Stimulated activated CD8-positive, alpha-beta memory T cell treated with anti-CD3 and anti-CD28 coated beads, Interleukin-15, amount 100 ng/mL, for 24 hours (primary cell): ENCODE measurements around the gene AHCYL1.

Experiments used
- DNase-seq: peaks from one replicate; pipeline ENCODE4 v3.0.0-alpha.2; 2020; ENCODE audit warnings: low read depth

The AHCYL1 gene

DNA sequence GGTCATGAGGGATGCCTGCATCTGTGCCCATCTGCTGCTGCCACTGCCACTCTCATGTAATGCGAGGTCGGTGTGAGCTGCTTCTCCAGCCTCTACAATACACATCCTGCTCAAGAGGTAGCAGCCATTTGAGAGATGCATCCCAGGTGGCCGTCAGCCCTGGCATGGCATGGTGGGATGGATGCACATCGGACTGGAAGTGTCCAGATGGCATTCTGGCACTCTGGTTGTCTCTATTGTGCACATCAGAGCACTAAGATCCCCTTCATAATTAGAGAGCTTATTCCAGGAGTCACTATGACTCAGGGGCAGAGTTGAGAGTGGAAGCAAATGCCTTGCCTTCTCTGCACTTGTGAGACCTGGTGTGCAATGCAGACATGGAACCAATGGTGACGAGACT is 53.7 kb downstream of the AHCYL1 start:
- DNase-seq: no peak

DNA sequence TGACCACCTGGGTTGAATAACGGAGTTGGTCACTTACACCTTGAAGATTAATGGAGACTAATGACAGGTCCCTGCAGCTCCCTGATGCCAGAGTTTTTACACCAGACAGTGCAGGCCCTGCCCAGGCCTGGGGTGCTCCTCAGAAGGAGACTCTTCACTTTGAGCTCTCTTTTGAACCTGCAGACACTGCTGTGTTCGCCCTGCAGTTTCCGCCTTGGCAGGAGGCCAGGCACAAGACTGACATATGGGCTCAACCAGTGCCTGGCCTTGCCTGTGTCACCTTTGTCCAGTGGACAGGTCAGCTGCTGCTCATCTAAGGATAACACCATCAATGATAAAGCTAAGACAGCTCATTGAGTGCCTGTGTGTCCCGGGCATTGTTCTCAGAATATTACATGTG is 55.1 kb downstream of the AHCYL1 start:
- no peak for DNase-seq

DNA sequence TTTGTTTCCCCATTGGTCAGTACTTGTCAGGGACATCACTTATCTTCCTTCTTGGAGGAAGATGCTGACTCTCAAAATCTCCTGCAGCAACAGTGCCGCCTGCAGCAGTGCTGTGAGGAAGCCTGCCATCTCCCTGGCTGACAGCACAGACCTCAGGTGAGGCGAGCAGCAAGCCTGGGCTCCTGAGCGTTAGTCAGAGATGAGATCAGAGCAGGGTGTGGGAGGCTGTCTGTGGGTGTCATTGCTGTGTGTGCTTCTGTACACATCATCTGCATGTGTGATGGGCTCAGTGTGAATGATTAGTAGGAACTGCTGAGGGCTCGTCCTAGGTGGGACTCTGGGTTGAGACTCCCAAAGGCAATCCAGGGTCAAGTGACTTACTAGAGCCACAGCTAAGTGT is 56.0 kb downstream of the AHCYL1 start:
- no peak for DNase-seq

DNA sequence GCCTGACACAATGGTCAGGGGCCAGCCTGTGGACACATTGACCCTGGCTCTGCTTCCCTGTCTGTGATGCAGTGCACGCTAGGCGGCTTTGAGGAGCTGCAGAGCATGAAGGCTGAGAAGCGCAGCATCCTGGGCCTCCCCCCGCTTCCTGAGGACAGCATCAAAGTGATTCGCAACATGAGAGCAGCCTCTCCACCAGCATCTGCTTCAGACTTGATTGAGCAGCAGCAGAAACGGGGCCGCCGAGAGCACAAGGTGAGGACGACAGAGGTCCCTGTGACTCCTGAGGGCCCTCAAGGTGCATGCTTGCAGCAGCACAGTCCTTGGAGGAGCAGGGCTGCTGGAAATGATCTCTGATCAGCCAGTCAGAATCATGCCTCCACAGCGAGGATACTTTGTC is 58.5 kb downstream of the AHCYL1 start:
- DNase-seq: no peak

DNA sequence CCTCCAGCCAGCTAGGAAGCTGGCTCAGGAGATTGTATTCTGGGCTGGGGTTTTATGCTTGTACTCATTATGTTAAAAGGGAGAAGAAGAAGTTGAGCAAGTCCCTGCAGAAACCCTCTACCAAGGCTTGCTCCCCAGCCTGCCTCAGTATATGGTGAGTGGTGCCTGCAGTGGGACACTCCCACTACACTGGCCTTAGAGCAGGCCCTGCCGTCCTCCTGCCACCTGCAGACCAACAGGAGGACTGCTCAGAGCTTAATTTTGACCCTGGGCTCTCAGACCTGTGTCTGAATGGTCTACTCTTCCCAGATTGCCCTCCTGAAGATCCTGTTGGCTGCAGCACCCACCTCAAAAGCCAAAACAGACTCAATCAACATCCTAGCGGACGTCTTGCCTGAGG is 62.9 kb downstream of the AHCYL1 start:
- no peak for DNase-seq

DNA sequence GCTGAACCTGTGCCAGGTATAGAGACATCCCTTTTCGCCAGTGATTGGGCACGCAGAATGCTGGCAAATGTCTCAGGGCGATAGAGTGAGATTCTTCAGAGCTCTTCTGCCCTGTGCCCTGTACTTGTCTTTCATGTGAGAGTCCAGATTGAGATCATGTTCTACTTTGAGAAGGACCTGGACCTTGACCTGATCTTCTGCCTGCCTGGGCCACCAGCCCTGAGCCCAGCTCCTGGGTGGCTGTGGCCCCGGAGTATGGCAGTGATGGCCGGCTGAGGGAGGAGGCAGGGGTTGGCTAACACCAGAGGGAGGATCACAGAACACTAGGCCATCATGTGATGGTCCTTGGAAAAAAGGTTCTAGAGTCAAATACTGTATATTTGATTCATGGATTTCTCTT is 63.7 kb downstream of the AHCYL1 start:
- no peak for DNase-seq

DNA sequence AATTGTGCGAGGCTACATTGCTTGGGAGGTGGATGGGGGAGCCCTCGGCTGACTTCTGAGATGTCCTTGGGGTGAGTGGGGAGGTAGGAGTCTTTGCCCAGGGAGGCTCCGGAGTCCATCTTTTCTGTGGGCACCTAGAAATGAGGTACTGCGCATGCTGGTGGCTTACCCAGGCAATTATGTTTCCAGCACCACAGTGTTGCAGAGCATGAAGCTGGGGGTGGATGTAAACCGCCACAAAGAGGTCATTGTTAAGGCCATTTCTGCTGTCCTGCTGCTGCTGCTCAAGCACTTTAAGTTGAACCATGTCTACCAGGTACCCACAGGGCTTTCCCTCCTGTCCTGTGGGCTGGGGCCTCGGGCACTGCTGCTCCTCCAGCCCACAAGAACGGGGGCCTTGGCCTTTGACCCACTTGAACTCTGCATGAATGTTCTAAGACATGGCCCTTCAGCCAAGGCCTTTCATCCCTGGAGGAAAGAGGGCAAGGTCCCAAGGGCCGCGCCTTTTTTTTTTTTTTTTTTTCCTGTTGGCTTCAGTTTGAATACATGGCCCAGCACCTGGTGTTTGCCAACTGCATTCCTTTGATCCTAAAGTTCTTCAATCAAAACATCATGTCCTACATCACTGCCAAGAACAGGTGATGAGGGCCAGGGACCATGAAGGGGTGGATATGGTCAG is 64.5 kb downstream of the AHCYL1 start:
- DNase-seq: no peak

DNA sequence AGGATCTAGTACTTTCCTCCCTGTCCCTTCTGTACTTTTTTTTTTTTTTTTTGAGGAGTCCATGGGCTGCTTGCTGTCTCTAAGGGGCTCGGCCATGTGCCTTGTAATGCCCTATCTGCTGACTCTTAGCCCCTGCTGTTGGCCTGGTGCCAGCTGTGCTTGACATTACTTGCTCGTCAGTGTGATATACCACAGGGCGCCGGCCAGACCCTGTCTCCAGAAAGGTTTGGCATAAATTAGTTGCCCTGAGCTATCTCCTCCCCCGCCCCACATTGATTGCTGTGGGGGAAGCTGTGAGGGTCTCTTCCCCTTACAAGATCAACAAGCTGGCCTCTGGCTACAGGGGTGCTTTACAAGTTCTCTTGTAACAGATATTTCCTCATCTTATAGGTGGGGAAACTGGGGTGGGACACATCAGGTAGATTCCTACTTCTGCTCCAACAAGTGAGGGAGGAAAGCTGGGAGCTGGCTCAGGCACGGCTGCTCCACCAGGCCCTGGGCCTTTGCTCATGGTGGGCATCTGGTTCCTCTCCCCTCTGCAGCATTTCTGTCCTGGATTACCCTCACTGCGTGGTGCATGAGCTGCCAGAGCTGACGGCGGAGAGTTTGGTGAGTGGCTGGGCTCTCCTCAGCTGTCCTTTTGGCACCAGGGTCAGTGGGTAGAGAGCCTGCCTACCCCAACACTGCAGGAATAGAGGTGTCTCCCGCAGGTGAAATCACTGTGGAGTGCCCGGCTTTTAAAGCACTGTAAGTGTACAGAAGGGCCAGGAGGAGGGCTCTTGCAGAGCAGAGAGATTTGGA is 65.4 kb downstream of the AHCYL1 start:
- no peak for DNase-seq

DNA sequence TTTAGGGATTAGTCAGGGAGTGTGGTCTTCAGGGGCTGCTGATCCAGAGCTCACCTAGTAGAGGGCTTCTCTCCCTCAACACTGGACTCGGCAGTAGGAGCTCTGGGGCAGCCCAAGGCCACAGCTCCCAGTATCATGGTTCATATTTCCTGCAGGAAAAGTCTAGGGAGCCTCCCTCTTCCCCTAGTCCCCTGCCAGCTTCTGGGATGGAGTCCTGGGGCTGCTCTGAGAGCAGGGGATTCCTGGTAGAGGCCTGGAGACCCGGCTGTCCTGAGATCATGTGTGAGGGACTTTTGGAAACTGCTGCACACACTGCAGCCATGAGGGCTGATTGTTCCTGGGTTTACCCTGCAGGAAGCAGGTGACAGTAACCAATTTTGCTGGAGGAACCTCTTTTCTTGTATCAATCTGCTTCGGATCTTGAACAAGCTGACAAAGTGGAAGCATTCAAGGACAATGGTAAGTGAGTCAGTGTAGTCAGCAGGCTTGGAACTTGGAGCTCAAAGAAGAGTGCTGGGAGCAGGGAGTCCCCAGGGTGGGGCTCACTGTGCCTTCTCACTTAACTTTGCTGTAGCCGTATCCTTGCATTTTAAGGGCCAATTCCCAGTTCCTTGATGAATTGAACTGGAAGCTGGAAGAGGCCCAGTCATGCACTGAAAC is 66.2 kb downstream of the AHCYL1 start:
- no peak for DNase-seq

DNA sequence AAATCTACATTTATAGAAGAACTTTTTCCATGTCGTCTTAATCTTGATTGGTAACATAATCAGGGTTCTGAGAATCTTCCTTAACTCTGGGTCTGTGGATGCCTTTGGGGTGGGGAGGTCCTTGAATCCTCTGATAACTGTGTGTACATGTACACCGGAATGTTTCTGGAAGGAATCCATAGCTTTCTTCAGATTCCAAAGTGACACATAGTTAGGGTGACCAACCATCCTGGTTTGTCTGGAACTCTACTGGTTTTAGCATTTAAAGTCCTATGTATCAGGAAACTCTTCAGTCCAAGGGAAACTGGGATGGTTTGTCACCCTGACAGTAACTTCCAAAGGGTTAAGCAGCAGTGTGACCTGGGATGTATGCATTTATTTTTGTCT is 66.7 kb downstream of the AHCYL1 start:
- DNase-seq: no peak

DNA sequence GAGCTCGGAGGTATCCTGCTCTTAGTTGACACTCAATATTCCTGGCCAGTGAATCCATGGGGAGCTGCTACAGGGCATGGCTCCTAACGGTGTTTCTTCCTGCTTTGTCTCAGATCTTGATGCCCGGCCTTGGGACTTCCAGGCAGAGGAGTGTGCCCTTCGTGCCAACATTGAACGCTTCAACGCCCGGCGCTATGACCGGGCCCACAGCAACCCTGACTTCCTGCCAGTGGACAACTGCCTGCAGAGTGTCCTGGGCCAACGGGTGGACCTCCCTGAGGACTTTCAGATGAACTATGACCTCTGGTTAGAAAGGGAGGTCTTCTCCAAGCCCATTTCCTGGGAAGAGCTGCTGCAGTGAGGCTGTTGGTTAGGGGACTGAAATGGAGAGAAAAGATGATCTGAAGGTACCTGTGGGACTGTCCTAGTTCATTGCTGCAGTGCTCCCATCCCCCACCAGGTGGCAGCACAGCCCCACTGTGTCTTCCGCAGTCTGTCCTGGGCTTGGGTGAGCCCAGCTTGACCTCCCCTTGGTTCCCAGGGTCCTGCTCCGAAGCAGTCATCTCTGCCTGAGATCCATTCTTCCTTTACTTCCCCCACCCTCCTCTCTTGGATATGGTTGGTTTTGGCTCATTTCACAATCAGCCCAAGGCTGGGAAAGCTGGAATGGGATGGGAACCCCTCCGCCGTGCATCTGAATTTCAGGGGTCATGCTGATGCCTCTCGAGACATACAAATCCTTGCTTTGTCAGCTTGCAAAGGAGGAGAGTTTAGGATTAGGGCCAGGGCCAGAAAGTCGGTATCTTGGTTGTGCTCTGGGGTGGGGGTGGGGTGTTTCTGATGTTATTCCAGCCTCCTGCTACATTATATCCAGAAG is 69.2 kb downstream of the AHCYL1 start:
- DNase-seq: peak; percentile 60

DNA sequence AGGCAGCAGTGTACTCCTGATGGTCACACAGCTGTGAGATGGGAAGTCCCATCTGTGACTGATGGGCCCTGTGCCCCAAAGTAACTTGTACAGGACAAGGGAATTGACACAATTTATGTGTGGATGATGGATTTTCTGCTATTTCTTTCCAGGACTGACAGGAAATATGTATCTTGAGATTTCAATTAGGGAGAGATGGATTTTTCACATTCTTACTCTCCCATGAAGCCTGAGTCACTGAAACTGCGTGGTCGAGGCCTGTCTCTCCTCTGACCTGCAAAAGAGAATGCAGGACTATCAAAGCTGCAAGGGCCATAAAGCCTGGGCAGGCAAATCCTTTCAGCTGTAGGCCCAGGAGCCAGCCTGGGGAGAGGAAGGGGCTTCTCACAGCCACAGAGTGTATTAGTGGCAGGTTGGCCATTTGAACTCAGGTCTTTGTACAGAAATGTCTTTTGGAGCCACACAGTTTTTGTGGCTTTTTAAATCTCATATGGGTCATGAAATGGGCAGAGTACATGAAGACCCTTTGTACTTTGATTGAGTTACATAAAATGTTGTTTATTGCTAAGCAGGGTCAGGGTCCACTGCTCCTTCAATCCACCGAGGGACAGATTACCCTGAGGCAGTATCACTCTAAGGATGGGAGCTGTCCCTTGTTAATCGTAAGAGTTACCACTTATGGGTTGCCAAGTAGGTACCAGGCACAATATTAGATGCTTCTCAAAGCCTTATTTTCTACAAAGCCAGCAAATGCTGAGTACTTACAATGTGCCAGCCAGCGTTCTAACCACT is 71.1 kb downstream of the AHCYL1 start:
- no peak for DNase-seq

DNA sequence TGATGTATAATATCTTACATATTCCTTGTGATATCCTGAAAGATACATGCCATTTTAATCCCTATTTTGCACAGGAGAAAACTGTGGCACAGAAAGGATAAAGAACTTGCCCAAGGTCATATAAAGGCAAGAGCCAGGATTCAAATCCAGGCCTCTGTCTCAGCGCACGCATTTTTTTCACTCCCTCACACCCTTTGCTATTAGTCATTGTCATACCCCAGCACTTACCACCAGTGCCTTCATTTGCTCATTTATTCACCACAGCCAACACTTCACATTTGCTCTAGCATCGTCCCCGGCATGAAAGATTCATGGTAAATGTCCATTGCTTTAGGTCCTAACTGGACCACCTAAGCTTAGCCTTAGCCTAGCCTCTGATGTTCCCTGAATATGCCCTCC is 71.7 kb downstream of the AHCYL1 start:
- DNase-seq: no peak

DNA sequence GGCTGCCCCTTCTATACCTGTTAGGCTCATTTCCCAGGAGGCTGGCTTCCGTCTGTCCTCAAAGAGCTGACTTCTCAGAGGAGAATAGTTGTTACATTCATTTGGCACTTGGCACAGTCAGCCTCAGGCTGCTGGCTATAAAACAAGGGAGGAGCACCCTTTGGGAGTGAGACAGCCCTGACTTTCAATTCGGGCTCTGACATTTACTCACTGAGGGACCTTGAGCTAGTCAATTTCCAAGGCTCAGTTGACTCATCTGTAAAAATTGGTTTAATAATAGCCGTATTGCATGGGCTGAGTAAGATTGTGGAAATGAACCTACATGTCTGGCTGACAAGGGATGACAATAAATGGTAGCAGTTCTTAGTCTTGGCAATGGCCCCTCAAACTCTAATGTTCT is 72.2 kb downstream of the AHCYL1 start:
- DNase-seq: no peak

DNA sequence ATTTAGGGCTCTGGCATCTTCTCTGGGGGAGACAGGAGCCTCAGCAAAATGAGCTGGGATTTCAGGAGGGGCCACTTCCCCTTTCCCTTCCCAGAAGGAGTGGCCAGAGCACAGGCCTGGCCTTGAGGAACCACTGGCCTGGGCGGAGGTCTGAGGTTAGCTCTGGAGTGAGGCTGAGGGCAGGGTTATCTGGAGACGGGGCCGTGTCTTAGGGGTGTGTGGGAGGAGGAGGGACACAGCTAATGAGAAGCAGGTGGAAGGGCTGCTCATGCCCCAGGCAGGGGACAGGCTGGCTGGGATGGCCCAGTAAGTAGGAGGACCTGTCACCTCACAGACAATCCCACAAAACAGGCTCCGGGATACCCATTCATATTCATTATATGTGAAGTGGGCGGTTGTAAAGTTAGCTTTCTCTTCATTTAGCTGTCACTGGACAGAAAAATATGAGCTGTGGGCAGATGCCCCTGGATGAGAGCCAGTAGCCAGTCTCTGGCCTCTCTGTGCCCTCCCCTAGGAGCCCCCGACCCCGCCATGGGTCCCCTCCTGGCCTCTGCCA is 73.5 kb downstream of the AHCYL1 start:
- no peak for DNase-seq

DNA sequence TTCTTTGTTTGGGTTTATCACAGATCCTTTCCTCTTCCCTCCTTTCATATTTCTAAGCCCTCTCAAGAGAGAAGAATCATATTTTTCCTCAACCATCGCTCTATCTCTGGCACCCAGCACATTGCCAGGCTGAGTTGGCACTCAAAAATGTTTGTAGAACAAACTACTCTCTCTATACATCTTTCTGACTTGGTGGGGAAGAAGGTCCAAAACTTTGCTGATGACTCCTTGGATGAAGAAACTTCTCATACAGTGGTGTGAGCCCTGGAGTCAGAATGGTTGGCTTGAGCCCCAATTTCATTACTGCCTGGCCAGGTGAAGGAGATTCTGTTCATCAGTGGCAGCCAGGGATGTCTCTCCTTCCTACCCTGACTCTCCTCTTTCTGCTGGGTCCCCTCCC is 74.0 kb downstream of the AHCYL1 start:
- no peak for DNase-seq

DNA sequence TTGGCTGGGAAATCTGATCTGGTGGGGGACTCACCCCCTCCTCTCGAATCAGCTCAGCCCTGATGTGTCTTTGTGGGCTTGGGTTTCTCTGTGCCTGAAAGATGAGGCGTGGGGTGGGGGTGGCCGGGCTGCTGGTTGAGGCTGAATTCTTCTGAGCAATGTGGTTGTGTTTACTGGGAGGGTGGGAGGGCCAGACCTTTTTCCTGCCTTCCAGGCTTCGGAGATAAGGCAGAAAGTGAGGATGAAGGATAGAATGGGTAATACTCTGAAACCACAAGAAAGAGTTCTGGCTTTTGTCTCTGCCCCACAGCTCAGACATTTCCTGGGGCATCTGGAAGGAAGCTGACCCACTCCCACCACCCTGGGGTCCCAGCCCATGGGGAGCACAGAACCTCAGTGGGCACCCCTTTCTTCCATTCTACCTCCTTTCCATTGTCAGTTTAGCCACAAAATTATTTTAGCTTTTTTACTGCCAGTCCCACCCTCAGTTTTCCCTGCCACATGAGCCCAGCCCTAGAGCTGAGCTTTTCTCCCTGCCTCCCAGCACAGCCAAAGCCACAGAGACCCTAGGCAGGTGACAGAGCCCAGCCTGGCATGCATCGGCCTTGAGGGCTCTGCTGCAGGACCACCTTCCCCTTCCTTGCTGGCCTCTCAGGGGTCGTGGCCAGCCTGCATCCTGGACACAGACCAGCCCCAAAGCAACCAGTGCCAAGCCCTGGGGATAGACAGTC is 74.7 kb downstream of the AHCYL1 start:
- no peak for DNase-seq

DNA sequence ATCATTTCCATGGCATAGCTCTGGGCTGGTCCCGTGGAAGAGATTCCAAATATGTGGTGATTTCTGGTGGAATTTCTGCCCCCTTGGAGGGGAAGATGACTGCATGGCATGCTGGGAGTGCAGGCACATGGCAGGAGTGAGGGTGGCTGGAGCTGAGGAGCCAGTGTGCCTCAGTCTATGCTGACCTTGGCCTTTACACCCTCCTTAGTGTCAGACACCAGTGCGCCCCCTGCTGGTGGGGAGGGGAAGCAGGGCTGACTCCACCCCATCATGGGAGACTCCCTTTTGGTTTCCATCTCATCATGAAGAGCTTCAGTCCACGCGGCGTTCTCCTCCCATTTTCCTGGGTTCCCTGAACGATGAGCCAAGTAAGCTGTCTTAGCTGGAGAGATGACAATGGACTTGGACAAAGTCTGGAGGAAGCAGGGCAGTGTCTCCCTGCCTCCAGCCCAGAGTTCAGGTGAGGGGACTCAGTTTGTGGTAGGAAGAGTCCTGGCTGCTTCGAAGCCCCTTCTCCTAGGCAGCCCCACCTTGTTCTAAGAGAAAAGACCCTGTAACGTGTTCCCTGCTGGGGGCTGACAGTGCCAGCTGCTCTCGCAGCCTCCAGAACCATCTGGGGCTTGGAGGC is 75.6 kb downstream of the AHCYL1 start:
- DNase-seq: peak; percentile 47

DNA sequence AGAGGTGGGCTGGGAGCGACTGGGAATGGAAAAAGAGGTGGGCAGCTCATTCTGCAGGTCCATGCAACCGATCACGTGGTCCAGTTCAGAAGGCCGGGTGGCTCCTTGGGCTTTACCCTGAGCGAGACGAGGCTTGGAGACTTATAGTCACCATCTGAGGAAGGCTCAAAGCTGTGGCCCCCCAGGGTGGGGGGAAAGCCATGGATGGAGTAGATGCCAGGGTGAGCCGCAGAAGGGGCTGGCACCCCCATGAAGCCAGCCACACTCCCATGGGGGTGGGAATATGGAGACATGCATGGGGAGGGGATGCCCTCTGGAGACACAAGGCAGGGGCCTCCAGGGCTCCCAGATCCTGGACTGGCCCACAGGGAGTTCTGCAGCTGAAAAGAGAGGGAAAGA is 76.1 kb downstream of the AHCYL1 start:
- DNase-seq: no peak

DNA sequence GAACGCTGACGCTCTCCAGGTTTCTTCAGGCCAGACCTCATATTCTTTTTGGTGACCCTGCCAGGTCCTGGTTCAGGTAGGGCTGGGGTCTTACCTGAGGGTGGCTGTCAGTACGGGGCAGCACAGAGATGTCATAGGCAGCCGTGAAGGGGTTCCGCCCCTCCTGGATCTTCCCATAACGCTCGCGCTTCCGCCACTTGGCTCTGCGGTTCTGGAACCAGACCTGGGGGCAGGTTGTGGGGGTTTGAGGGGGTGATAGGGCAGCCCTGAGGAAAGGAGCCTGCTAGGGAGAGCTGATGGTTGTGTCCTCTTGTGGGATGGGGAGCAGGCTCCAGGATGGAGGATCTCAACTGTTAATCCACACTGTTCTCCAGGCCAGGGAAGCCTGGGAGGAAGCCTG is 76.8 kb downstream of the AHCYL1 start:
- DNase-seq: no peak
